Astrocyte (in vitro differentiated cells and primary cell): Measurements from ENCODE around the gene WNT7B. TPM values are rescaled to one million over a fixed set of nuclear protein-coding genes. Genes with fewer than 3 reads are reported as not detected.

Experiments
- DNase-seq: peaks from one replicate; pipeline ENCODE4 v3.0.0-alpha.2; 2010; ENCODE audit warnings: low read depth
- FAIRE-seq: peaks from 2 replicates; lab custom pipeline; 2011; peaks lifted over from hg19 to GRCh38; lab: Jason Lieb, UNC
- H2AFZ ChIP-seq: 2 replicates; pipeline ENCODE4 v1.6.0; 2012; ENCODE audit warnings: low read depth, low read length, inconsistent platforms
- H3K27ac ChIP-seq: 2 replicates; pipeline ENCODE4 v1.5.1; 2011; ENCODE audit warnings: low read depth, low read length, inconsistent platforms
- H3K27me3 ChIP-seq: 2 replicates; pipeline ENCODE4 v1.6.0; 2011; ENCODE audit warnings: low read length, inconsistent platforms; ENCODE audit not compliant: insufficient read depth
- H3K36me3 ChIP-seq: 2 replicates; pipeline ENCODE4 v1.5.1; 2011; ENCODE audit warnings: low read length, inconsistent platforms; ENCODE audit not compliant: insufficient read depth
- H3K4me1 ChIP-seq: 2 replicates; pipeline ENCODE4 v1.5.1; 2011; ENCODE audit warnings: low read length, inconsistent platforms; ENCODE audit not compliant: insufficient read depth
- H3K4me2 ChIP-seq: 2 replicates; pipeline ENCODE4 v1.6.0; 2012; ENCODE audit warnings: low read length, inconsistent platforms
- H3K4me3 ChIP-seq: 2 replicates; pipeline ENCODE4 v1.5.1; 2011; ENCODE audit warnings: low read depth, mild to moderate bottlenecking, low read length, inconsistent platforms; ENCODE audit not compliant: insufficient read depth
- H3K79me2 ChIP-seq: 2 replicates; pipeline ENCODE4 v1.6.0; 2012; ENCODE audit warnings: mild to moderate bottlenecking, low read length, inconsistent platforms; ENCODE audit not compliant: insufficient read depth
- H3K9ac ChIP-seq: 2 replicates; pipeline ENCODE4 v1.6.0; 2012; ENCODE audit warnings: mild to moderate bottlenecking, low read length, inconsistent platforms
- H3K9me3 ChIP-seq: 2 replicates; pipeline ENCODE4 v1.5.1; 2012; ENCODE audit warnings: low read depth, mild to moderate bottlenecking, low read length, inconsistent platforms; ENCODE audit not compliant: insufficient read depth
- H4K20me1 ChIP-seq: 2 replicates; pipeline ENCODE4 v1.6.0; 2012; ENCODE audit warnings: low read length, inconsistent platforms; ENCODE audit not compliant: insufficient read depth
- H3K27ac Mint-ChIP-seq: one replicate; pipeline ENCODE4 v1.8.0; 2021; ENCODE audit warnings: mild to moderate bottlenecking, mixed read lengths; ENCODE audit not compliant: unreplicated experiment
- H3K27me3 Mint-ChIP-seq: one replicate; pipeline ENCODE4 v1.8.0; 2021; ENCODE audit warnings: low read depth, mixed read lengths; ENCODE audit not compliant: unreplicated experiment
- H3K36me3 Mint-ChIP-seq: one replicate; pipeline ENCODE4 v1.8.0; 2021; ENCODE audit warnings: low read depth, mixed read lengths; ENCODE audit not compliant: unreplicated experiment
- H3K4me1 Mint-ChIP-seq: one replicate; pipeline ENCODE4 v1.8.0; 2021; ENCODE audit warnings: low read depth, mixed read lengths; ENCODE audit not compliant: unreplicated experiment
- H3K4me3 Mint-ChIP-seq: one replicate; pipeline ENCODE4 v1.8.0; 2021; ENCODE audit warnings: mild to moderate bottlenecking, moderate library complexity, mixed read lengths; ENCODE audit not compliant: unreplicated experiment
- H3K9me3 Mint-ChIP-seq: one replicate; pipeline ENCODE4 v1.8.0; 2021; ENCODE audit warnings: mild to moderate bottlenecking, mixed read lengths; ENCODE audit not compliant: unreplicated experiment
- EZH2 ChIP-seq: IDR thresholded peaks from 2 replicates; pipeline ENCODE4 v1.6.1; 2012; ENCODE audit warnings: mild to moderate bottlenecking, low read length, inconsistent platforms; ENCODE audit not compliant: insufficient read depth
- total RNA-seq: library from RNA; stranded (reverse); gene quantifications from 2 replicates; pipeline ENCODE4 v1.2.1, GENCODE V29; 2021
- TF ChIP-seq, protein P1 (sequence below): IDR thresholded peaks from 2 replicates; pipeline ENCODE4 v1.5.1; 2011; ENCODE audit warnings: low read depth, mild to moderate bottlenecking, inconsistent platforms, low read length, moderate library complexity; ENCODE audit not compliant: insufficient read depth

WNT7B gene
- total RNA-seq, 1 donor from 2014 or later = 1.7 TPM

DNA sequence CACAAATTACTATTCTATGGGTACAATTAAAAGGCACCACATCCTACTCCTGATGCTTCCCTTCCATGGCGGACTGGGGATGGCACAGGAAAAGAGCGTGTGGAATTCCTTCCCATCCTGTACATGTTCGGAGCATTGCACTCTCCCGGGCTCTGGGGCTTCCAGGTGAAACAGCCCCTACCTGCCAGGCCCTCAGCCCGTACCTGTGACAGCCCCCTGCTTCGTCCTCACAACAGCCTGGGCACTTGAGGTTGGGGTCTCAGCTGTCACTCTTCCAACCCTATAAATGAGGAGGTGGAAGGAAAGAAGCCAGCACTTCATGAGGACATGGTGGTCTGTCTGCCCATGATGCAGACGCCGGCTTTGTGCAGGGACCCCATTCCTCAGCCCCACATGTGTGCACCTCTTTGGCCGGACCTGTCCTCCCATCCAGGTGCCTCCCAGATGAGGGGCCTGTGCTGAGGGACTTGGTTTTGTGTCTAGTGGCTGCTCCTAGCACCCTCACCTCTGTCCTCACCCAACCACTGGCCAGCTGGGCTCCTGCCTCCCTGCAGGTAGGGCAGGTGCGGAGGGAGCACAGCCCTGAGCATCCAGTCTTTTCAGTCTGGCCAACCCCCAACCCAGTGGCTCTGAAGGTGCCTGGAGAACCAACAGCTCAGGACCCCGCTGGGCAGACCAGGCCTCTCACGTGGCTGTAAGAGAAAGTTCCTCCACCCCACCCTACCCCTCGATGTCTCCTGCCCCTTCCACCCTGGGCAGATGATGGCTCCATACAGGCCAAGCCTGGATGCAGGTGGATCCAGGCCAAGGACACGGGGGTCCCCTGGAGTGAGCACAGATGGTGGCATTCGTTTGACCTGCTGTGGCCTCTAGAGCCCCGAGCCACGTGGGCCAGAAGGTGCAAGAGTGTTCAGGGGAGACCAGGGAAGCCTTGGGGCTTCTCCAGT is 23.4 kb upstream of the WNT7B start:
- Histone ChIP-seq H3K9ac (no peak overlapping the region), H3K4me1 (peaks cover 58% of the 10 kb centered on the region), H2AFZ (no peak overlapping the region), H4K20me1 (no peaks in the 10 kb centered on the region), H3K27me3 (no peaks in the 10 kb centered on the region), H3K4me2 (no peak overlapping the region), H3K9me3 (no peaks in the 10 kb centered on the region), H3K79me2 (peaks cover 4% of the 10 kb centered on the region), H3K4me3 (no peak overlapping the region), H3K36me3 (no peaks in the 10 kb centered on the region), H3K27ac (no peak overlapping the region)
- TF ChIP-seq EZH2 = no peak
- TF ChIP-seq, protein P1, sequence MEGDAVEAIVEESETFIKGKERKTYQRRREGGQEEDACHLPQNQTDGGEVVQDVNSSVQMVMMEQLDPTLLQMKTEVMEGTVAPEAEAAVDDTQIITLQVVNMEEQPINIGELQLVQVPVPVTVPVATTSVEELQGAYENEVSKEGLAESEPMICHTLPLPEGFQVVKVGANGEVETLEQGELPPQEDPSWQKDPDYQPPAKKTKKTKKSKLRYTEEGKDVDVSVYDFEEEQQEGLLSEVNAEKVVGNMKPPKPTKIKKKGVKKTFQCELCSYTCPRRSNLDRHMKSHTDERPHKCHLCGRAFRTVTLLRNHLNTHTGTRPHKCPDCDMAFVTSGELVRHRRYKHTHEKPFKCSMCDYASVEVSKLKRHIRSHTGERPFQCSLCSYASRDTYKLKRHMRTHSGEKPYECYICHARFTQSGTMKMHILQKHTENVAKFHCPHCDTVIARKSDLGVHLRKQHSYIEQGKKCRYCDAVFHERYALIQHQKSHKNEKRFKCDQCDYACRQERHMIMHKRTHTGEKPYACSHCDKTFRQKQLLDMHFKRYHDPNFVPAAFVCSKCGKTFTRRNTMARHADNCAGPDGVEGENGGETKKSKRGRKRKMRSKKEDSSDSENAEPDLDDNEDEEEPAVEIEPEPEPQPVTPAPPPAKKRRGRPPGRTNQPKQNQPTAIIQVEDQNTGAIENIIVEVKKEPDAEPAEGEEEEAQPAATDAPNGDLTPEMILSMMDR = no peak
- DNase-seq (no peak), FAIRE-seq (no peak)
- H3K27ac Mint-ChIP-seq = no peak overlapping the region
- no peaks in the 10 kb centered on the region for H3K4me1 Mint-ChIP-seq
- H3K27me3 Mint-ChIP-seq = peaks cover 17% of the 10 kb centered on the region
- H3K9me3 Mint-ChIP-seq = no peaks in the 10 kb centered on the region
- H3K4me3 Mint-ChIP-seq = no peak overlapping the region
- no peaks in the 10 kb centered on the region for H3K36me3 Mint-ChIP-seq

- Mint-ChIP-seq H3K9me3 (no peaks in the 10 kb centered on the region), H3K4me1 (no peaks in the 10 kb centered on the region), H3K27me3 (peaks cover 20% of the 10 kb centered on the region), H3K27ac (no peak overlapping the region), H3K36me3 (no peaks in the 10 kb centered on the region), H3K4me3 (no peak overlapping the region)
- Histone ChIP-seq H3K9me3 (no peaks in the 10 kb centered on the region), H3K36me3 (no peaks in the 10 kb centered on the region), H3K27me3 (no peaks in the 10 kb centered on the region), H3K4me1 (peaks cover 59% of the 10 kb centered on the region), H3K4me3 (no peak overlapping the region), H3K4me2 (no peak overlapping the region), H3K27ac (no peak overlapping the region), H2AFZ (no peak overlapping the region), H4K20me1 (no peaks in the 10 kb centered on the region), H3K79me2 (peaks cover 4% of the 10 kb centered on the region), H3K9ac (no peak overlapping the region)
- no peak for FAIRE-seq
- no peak for DNase-seq
- no peak for TF ChIP-seq EZH2
- TF ChIP-seq, protein P1 = no peak
Measured at GRCh38 chr22:45999379-45999971, 22.5 kb upstream of the WNT7B start.
